Measurements from ENCODE around the gene LRRC4C.

LRRC4C gene

DNA sequence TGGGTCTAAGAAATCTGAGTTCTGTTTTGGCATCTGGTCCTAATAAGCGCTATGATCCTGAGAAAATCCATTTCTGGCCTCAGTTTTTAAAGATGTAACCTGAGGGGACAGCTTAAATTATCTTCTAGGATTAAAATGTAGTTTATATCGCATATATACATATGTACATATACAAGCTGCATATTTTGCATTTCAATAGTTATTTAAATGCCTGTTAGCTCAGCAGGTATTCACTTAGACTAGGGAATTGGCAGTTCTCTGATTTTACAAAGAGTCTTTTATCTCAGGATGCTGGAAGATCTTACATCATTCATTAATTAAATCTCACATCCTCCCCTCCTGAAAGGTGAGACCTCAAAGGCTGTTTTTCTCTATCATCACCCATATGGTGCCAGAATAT lies 1232.8 kb downstream of the LRRC4C start:
- no peak for DNase-seq (ENCODE audit: low read depth)
- H3K4me3 ChIP-seq (ENCODE audit: low read length), result no peak overlapping the region
- TF ChIP-seq, protein P1, sequence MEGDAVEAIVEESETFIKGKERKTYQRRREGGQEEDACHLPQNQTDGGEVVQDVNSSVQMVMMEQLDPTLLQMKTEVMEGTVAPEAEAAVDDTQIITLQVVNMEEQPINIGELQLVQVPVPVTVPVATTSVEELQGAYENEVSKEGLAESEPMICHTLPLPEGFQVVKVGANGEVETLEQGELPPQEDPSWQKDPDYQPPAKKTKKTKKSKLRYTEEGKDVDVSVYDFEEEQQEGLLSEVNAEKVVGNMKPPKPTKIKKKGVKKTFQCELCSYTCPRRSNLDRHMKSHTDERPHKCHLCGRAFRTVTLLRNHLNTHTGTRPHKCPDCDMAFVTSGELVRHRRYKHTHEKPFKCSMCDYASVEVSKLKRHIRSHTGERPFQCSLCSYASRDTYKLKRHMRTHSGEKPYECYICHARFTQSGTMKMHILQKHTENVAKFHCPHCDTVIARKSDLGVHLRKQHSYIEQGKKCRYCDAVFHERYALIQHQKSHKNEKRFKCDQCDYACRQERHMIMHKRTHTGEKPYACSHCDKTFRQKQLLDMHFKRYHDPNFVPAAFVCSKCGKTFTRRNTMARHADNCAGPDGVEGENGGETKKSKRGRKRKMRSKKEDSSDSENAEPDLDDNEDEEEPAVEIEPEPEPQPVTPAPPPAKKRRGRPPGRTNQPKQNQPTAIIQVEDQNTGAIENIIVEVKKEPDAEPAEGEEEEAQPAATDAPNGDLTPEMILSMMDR (conservative IDR thresholded peaks at IDR 0.05; ENCODE audit: low read length), result no peak

DNA sequence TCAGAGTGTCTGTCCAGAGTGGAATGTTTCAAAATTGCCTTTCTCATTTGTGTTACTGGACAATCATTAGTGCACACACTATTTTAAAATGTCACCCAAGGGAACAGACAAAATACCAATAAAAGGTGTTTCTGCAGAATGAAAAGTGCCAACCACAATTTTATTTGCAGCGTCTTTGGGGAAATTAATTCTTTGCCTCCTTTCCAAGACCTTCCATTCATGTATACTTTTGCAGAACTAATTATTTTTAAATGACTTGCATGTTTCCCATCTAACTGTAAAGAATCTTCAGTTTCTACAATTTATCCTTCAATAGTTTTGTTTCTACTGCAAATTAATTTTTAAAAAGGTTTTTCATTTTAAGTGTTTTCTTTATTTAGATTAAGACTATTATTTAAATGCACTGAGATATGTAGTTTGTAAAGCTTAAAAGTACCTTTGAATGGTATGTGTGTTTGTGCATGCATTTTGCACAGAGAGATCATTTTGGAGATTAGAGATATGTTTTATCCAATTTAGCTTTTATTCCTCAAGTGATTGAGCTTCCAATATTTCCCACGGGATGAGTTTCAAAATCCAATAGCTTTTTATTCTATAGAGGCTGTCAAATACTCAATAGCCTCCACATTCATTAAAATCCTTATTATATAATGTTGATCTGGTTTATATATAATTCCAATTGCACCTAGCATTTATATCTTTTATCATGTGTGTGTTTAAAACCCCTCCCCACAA lies 1235.7 kb downstream of the LRRC4C start:
- TF ChIP-seq, protein P1 (conservative IDR thresholded peaks at IDR 0.05; ENCODE audit: low read length), result no peak
- DNase-seq (ENCODE audit: low read depth), result no peak
- no peak overlapping the region for H3K4me3 ChIP-seq (ENCODE audit: low read length)

DNA sequence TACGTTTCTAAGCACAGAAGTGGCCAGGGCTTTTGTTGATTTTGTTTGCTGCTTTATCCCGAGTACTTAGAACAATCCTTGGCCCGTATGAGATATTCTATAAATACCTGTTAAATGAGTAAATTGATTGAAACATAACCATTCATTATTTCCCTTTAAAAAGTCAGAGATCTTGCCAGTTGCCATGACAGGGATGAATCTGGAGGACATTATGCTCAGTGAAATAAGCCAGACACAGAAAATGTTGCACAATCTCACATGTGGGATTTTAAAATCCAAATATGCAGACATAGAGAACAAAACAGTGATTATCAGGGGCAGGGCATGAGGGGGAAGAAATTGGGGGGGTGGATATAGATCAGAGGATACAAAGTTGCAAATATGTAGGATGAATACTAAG lies 1240.1 kb downstream of the LRRC4C start:
- DNase-seq (ENCODE audit: low read depth), result no peak
- TF ChIP-seq, protein P1 (conservative IDR thresholded peaks at IDR 0.05; ENCODE audit: low read length), result no peak
- H3K4me3 ChIP-seq (ENCODE audit: low read length), result no peak overlapping the region

DNA sequence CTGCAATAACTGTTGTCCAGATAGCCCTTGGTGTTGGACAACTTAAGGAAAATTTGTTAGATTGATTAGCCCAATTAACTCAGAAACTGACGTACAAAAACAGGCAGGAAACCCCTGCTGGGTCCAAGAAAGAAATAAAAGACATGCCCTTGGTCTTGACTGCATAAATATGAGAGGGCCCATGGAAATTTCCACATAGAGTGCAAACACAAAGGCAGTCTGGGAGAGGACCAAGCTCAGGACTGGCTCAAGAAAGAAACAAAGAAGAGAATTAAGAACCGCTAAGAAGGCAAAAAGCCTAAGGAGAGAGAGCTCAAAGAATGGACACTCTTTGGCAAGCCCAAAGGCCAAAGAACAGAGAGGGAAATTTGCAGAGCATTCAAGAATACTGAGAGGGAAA lies 1243.9 kb downstream of the LRRC4C start:
- TF ChIP-seq, protein P1 (conservative IDR thresholded peaks at IDR 0.05; ENCODE audit: low read length), result no peak
- no peak overlapping the region for H3K4me3 ChIP-seq (ENCODE audit: low read length)
- DNase-seq (ENCODE audit: low read depth), result no peak

- TF ChIP-seq, protein P1 (conservative IDR thresholded peaks at IDR 0.05; ENCODE audit: low read length), result no peak
- DNase-seq (ENCODE audit: low read depth), result no peak
- H3K4me3 ChIP-seq (ENCODE audit: low read length), result no peak overlapping the region
Measured at GRCh38 chr11:40207416-40207815, 1252.0 kb downstream of the LRRC4C start.

DNA sequence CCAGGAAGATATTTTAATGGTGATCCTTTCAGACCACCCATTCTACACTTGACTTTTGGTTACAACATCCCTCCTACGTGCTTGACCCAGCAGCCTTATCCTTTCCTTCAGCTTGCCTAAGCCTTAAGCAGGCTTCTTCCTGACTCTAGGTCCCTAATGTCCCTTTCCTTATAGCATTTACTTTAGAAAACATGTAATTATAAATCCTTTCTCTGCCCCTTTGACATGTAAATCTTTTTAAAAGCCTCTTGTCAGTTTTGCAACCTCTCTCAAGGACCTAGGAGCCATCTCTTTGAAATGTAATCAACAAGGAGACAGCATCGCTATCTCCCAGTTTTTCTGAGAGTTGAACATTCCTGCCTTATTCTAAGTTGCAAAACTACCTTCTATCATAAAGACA lies 1255.2 kb downstream of the LRRC4C start:
- DNase-seq (ENCODE audit: low read depth), result no peak
- H3K4me3 ChIP-seq (ENCODE audit: low read length), result no peak overlapping the region
- TF ChIP-seq, protein P1 (conservative IDR thresholded peaks at IDR 0.05; ENCODE audit: low read length), result no peak

- no peak for DNase-seq (ENCODE audit: low read depth)
- TF ChIP-seq, protein P1 (conservative IDR thresholded peaks at IDR 0.05; ENCODE audit: low read length), result no peak
Measured at GRCh38 chr11:40203606-40204005, 1255.8 kb downstream of the LRRC4C start.

More at GRCh38 chr11:40203606-40204005, 1255.8 kb downstream of the LRRC4C start:
- H3K4me3 ChIP-seq (ENCODE audit: low read length), result no peak overlapping the region

All from AG10803 (cell line).